HG03066 (cell line): ENCODE measurements around the gene CMKLR1.

Experiments
- ATAC-seq: cut with Tn5 transposase; IDR thresholded peaks from one replicate; pipeline ENCODE4 v1.9.1; 2021; ENCODE audit warnings: low read depth; ENCODE audit not compliant: unreplicated experiment

CMKLR1 gene

DNA sequence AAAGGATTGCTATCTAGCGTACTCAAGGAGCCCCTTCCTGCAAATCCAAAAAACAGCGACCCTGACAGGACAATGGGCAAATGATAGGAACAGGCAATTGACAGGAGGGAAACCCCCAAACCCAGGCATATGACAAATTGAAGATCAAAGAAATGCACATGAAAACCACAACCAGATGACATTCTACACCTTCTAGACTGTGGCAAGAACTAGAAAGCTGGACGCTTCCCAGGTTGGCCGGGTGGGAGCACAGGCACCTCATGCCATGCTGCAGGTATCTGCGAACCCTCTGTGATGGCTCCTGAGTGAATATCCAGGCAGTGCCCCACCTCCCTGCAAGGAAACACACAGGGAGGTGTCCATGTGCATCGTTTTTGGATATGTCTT is 37.1 kb downstream of the CMKLR1 start:
- ATAC-seq = no peak

DNA sequence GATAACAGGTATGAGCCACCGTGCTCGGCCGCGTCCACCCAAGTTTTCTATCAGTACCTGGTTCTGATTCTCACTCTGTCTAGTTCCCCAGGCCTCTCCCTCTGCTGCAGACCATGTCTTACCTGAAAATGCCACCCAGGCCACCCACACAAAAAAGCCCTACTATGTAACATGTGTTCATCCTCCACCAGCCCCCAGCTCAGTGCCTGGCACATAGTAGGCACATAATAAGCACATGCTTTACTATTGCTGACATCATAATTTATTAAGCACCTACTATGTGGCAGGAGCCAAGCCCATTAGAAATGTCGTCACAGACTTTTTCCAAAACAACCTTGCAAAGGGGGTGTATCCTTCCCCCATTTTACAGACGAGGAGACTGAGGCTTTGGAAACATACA is 37.8 kb downstream of the CMKLR1 start:
- no peak for ATAC-seq

DNA sequence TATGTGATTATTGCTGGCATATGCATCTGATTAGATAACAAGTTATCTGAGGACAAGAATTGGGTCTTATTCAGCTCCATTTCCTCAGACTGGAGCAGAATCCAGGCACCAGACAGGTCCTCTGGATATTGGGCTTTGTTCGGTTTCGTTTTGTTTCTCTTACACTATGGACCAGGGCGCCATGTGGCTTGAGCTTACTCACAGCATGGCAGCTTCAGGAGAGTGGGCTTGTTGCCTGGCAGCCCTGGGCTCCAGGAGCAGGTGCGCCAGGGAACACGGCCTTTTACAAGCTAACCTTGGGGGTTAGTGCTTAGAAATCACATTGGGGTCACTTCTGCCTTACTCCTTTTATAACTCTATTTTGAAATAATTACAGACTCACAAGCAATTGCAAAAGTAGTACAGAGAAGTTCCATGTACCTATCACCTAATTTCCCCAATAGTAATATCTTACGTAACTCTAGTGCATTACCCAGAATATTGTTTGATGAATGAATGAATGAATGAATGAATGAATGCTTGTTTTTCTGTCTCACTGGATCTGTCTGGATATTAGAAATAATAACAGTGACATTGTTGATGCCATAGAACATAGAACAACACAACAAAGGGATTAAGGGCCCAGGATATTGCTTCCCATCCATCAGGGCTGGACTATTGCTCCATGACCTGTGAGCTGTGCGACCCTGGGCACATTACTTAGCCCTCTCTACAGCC is 39.0 kb downstream of the CMKLR1 start:
- ATAC-seq = no peak

DNA sequence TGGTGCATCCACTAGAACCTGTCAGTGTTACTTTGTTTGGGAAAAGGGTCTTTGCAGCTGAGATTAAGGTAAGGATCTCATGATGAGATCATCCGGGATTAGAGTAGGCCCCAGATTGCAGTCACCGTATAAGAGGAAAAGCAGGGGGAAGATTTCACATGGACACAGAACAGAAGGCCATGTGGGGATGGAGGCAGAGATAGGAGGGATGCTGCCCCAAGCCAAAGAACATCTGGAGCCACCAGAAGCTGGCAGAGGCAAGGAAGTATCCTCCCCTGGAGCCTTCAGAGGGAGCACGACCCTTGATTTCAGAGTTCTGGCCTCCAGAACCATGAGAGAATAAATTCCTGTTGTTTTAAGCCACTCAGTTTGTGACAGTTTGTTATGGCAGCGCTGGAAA is 39.6 kb downstream of the CMKLR1 start:
- no peak for ATAC-seq

DNA sequence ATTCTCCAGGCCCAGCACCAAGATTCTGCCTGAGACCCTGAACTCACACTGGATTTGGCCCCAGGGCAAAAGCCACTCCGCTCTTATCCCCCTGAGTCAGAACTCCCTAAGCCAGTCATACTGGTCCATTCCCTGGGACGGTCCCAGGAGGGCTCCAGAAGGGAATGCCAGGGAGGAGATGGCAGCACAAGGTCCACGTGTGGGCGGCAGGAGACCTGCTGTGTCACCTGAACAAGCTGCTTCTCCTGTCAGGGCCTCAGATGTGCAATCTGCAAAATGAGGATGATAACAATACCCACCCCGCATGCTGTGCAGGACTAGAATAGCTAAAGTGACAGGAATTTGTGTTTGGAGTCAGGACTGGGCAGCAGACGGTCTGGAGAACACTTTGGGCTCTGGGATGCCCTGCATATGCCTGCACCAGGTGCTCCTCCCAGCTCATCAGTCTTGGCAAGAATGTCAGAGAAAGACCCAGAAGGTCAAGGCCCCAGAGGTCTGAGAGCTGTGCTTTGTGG is 40.3 kb downstream of the CMKLR1 start:
- ATAC-seq = no peak

DNA sequence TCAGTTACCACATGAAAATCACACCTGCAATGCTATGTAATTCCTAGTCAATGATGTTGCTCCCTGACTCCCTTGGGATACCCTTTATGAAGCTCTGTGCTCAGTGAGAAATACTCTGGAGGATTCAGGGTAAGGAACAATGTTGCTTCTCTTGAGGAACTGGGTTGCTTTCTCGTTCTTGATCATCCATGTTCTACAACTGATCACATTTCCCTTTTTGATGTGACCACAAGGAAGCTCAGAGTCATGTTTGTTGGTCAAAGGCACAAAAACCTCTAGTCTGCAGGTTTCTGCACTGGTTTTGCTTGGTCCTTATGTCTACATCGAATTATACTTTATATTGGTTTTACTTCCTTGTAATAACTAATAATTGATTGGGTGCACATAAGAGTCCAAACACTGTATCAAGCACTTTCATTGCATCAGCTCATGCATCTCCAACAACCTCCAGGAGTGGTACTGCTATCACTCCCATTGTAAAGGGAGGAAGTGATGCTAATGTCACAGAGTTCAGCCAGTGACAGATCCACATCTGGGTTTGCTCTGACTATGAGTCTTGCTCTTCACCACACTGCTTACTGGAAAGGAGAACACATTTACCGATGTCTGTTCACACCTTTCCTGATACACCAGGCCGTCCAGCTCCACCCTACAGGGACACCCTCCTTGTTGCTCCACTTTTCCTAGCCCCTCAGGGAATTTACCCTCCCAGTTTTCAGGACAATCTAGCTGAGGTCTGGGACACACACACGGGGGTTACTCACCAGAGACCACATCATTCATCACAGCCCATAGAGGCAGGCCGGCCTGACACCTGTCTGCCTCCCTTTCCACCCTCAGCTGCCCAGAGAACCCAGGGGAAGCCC is 41.0 kb downstream of the CMKLR1 start:
- no peak for ATAC-seq

DNA sequence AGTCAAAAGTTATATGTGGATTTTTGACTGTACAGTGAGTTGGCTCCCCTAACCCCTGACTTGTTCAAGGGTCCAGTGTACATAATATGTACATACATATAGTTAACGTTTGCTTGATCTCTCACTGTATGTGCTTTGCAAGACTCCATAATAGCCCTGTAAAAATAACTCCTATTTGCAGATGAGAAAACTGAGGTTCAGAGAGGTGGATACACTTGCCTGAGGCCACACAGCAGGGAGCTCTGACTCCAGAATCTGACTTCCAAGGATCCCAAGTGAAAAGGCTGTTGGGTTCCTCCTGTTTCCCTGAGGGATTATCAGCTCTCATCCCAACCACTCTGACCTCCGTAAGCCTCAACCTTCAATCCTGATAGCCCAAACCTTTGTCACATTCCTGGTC is 41.7 kb downstream of the CMKLR1 start:
- ATAC-seq = no peak

DNA sequence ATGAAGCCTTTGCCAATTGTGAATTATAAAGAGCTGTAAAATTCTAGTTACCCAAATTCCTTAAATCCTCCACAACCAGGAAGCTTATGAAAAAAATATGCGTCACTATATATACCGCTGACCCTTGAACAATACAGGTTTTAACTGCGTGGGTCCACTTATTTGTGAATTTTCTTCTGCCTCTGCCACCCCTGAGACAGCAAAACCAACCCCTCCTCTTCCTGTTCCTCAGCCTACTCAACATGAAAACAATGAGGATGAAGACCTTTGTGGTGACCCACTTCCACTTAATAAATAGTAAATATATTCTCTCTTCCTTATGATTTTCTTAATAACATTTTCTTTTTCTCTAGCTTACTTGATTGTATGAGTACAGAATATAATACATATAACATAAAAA is 42.2 kb downstream of the CMKLR1 start:
- no peak for ATAC-seq

DNA sequence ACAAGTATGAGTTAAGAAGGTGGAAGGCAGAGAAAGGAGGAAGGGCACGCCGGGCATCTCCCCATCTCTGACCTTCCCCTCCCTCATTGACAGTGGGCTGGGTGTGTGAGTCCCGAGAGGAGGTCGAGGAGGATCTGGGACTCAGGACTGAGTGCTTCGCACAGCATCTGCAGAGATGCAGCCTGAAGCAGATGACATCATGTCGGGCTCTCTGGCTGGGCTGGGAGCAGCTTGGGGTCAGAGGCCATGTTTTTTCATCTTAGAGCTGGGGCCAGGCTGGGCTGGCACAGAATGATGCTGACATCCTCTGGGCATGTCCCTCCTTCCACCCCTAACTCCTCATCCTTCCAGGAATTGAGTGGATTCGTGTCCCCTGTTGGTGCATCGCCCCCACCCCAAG is 43.5 kb downstream of the CMKLR1 start:
- ATAC-seq = no peak

DNA sequence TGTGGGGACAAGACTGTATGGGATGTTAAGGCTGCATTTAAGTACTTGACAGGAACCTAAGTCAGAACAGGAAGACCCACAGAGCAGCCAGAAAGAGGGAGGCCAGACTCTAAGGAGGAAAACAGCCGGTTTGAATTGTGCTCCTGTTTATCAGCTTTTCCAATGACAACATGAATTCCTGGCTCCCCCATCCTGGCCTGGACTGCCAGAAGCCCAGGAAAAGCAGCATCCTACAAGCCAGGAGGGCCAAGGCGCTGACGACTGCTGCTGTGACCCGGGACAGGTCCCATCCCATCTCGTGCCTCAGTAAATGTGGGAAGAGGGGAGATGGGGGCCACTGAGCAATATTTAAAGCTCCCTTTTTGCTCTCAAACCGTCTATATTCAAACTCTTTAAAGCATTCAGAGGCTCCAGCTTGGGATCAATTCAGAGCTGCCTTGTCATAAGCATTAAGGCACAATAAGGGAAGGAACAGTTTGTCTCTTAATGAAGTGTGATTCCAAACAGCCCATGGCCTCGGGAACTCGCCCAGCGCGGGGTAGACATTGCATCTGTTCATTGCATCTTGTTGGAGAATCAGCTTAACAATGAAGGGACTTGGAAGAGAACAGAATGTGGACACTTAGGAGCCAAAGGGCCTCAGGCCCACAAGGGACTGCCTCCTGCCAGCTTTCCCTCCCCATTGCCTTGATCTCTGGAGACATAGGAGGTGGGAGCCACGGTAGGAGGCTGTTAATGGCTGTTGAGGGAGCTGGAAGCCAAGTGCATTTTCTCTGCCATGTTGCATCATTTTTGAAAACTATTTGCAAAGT is 49.6 kb downstream of the CMKLR1 start:
- ATAC-seq = no peak

DNA sequence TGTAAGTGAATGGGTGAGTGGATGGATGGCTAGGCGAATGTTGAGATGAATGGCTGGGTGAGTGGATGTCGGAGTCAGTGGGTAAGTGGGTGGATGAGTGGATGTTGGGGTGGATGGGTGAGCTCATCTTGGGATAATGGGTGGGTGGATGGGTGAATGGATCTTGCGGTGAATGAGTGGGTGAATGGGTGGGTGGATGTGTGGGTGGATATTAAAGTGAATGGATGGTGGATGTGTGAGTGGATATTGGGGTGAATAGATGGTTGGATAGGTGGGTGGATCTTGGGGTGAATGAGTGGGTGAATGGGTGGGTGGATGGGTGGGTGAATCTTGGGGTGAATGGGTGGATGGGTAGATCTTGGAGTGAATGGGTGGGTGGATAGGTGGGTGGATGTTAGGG is 51.9 kb downstream of the CMKLR1 start:
- no peak for ATAC-seq

DNA sequence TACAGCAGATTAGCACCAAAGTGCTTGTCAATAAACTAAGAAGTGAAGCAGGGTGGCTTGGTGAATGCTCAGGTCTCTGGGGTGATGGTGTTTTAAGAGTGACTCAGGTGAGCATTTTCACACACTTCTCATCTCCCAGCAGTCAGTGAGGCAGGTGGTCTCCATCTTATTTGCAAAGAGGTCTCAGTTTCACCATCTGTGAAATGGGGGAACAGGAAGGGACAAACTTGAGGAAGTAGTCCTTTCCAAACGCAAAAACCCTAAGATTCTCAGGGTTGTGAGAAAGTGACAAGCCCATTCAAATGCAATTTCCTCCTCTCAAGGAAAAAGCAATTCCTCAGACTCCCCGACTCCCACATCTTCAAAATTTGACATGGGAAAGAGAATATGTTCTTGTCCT is 54.1 kb downstream of the CMKLR1 start:
- ATAC-seq = no peak

DNA sequence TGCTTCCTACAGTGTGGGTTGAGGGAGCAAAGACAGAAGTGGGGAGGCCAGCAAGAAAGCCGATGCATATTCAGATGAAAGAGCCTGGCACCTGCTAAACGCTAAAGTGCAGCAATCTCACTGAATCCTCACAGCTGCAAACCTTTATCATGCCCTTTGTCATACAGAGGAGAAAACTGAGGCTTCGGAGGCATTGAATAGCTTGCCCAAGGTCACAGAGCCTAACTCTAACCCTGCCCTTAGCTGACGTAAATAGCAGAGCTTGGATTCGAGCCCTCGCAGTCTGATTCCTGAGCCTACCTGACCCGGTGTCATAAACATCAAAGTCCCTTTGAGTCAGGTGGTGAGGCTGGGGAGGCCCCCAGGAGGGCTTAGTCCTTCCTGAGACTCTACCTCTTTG is 54.9 kb downstream of the CMKLR1 start:
- no peak for ATAC-seq

DNA sequence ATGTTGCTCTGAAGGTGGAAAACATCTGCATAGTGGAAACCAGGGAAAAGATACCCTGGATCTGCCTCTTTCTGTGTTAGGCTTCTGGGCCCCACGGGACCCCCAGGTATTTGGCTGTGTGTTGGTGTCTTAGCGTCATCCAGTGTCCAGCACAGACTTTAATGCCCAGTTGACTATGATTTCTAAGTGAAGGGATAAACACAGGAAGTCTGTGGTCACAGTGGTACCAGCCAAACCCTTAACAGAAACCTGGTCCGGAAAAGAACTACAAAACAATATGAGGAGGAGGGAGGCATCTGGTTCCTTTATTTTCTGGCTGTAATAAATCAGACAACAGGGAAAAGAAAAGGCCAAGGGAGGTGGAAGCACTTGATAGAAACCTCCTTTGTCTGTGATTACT is 56.4 kb downstream of the CMKLR1 start:
- ATAC-seq = no peak

DNA sequence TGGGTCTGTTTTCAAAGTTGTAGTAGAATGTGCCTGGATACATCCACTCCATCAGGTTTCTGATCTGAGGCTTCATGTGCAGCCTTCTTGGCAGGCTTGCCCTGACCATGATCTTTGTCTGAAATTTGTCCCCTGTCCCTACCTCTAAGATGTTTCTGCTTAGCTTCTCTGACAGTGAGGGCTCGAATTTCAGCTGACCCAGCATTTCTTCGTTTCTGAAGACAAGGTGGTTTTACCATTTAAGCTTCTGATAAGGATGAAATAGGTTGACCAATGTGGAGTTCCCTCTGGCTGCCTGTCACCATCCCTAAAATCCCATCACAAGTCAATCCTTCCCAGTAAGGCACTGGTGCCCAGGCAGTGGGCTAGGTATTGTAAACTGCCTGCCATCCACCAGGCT is 57.0 kb downstream of the CMKLR1 start:
- no peak for ATAC-seq

DNA sequence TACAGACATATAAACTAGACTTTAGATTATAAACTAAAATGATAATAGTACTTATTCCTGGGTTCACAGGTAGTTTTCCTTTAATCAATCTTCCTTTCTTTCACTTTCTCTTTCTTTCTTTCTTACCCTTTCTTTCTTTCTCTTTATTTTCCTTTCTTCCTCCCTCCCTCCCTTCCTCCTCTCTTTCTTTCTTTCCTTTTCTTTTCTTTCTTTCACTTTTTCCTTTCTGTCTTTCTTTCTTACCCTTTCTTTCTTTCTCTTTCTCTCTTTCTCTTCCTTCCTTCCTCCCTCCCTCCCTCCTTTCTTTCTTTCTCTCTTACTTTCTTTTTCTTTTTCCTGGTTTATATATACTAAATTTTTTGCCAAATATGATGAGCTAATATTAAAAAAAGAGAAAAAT is 61.5 kb downstream of the CMKLR1 start:
- ATAC-seq = no peak

DNA sequence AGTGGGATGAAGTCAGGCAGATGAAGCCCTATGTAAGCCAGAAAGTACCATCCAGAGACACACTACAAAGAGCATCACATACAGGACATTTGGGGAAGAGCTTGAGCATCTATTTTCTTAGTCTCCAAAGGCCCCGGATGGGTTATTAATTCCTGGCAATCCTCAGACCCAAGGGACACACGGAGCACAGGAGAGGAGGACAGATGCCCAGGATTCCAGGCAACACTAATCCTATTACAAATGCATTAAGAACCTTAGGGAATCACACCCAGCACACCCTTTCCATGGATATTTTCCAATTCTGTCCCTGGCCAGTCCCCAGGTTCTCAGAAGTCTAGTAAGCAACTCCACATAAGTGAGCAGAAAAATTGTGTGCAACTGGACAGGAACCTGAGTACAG is 65.9 kb downstream of the CMKLR1 start:
- ATAC-seq = no peak

DNA sequence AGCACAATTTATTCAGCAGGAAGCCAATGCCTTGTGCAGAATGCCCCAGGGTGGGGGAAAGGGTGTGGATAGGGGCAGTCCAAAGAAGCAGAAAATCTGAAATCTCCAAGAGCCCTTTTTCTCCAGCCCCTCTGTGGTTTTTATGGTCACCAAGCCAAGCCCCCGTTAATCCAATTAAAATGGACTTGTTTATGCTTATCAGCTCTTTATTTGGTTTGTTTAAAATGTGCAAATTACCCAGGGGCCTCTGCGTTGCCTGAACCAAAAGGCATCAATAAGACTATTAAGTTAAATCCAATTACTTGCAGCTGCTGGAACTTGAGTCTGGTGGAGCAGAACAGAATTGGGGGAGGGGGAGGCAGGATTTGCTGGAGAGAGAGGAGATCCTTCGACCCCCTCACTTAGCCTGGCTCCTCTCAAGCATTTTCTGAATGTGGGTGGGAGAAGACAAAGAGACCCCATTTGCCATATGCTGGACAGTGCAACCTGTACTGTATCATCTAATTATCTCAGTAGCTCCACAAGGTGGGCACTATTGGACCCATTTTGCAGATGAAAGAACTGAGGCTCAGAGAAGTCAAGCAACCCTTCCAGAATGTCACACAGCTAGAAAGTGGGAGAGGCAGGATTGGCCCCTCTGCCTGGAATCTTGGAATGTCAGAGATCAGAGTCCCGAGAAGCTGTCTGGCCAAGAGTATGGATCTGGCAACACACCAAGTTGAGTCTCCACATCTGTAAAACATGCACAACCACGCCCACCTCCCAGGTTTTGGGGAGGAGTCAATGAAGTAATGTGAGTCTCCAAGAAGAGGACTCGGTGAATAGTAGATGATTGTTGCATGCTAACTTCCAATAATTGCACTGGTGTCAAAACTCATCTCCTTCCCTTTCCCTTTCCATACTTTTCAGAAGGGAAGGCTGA is 66.9 kb downstream of the CMKLR1 start:
- ATAC-seq = no peak

DNA sequence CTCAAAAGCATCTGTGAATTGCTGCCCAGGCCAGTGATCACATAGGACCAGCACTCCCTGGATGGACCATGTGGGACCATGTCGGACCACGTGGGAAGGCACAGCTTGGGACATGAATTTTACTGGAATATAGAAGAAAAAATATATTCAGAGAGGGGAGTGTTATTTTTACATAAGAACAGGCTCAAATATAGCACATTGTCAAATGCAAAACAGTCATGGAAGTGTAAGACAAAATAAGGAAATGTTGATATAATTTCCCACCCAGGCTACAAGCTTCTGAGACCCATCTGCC is 68.3 kb downstream of the CMKLR1 start:
- ATAC-seq = no peak
